IMR-90 (cell line): ENCODE data around the gene GNAI3.

Experiments used
- CEBPB ChIP-seq: IDR thresholded peaks from 2 replicates; pipeline ENCODE4 v1.6.1; 2012; ENCODE audit warnings: low read depth, low read length, improper control_type of control experiment
- RAD21 ChIP-seq: IDR thresholded peaks from 2 replicates; pipeline ENCODE4 v1.6.1; 2012; ENCODE audit warnings: low read length, improper control_type of control experiment
- TF ChIP-seq, protein P1 (sequence below): conservative IDR thresholded peaks from 2 replicates; pipeline ENCODE4 v1.5.1; 2012; ENCODE audit warnings: mild to moderate bottlenecking, low read depth, low read length, improper control_type of control experiment
- TF ChIP-seq, protein P2 (sequence below): fragments of 150-350 bp; IDR thresholded peaks from 2 replicates; pipeline ENCODE4 v1.6.1; 2016; ENCODE audit warnings: low read depth, mild to moderate bottlenecking, low read length, moderate library complexity, borderline replicate concordance

- TF ChIP-seq, protein P1, sequence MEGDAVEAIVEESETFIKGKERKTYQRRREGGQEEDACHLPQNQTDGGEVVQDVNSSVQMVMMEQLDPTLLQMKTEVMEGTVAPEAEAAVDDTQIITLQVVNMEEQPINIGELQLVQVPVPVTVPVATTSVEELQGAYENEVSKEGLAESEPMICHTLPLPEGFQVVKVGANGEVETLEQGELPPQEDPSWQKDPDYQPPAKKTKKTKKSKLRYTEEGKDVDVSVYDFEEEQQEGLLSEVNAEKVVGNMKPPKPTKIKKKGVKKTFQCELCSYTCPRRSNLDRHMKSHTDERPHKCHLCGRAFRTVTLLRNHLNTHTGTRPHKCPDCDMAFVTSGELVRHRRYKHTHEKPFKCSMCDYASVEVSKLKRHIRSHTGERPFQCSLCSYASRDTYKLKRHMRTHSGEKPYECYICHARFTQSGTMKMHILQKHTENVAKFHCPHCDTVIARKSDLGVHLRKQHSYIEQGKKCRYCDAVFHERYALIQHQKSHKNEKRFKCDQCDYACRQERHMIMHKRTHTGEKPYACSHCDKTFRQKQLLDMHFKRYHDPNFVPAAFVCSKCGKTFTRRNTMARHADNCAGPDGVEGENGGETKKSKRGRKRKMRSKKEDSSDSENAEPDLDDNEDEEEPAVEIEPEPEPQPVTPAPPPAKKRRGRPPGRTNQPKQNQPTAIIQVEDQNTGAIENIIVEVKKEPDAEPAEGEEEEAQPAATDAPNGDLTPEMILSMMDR, result no peak
- no peak for TF ChIP-seq CEBPB
- TF ChIP-seq, protein P2, sequence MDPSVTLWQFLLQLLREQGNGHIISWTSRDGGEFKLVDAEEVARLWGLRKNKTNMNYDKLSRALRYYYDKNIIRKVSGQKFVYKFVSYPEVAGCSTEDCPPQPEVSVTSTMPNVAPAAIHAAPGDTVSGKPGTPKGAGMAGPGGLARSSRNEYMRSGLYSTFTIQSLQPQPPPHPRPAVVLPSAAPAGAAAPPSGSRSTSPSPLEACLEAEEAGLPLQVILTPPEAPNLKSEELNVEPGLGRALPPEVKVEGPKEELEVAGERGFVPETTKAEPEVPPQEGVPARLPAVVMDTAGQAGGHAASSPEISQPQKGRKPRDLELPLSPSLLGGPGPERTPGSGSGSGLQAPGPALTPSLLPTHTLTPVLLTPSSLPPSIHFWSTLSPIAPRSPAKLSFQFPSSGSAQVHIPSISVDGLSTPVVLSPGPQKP, result no peak
- no peak for TF ChIP-seq RAD21
Observed at GRCh38 chr1:109539676-109540075, 8.7 kb upstream of the GNAI3 start, which contains the start of gene GPR61.
